OCI-LY3 (cell line): ENCODE results near the gene RFNG.

Source experiments
- CTCF ChIP-seq: fragments of 200-600, 300-600 bp; sonication (generic); IDR thresholded peaks from 2 replicates; pipeline ENCODE4 v1.5.1; 2014; ENCODE audit warnings: antibody characterized with exemption, low read length, low read depth
- EZH2phosphoT487 ChIP-seq: fragments of 200-600 bp; shearing (Covaris generic); IDR thresholded peaks from 2 replicates; pipeline ENCODE4 v1.6.1; 2018; ENCODE audit warnings: antibody characterized with exemption, mixed run types, low read depth

- TF ChIP-seq CTCF (no peak), EZH2phosphoT487 (no peak)
Measured at GRCh38 chr17:82009413-82009812, 42.2 kb downstream of the RFNG start.
